GM19372 (cell line): Measurements from ENCODE around the gene LCN6.

Experiments
- ATAC-seq: cut with Tn5 transposase; IDR thresholded peaks from one replicate; pipeline ENCODE4 v1.9.1; 2021; ENCODE audit warnings: mild to moderate bottlenecking, low read depth, moderate library complexity; ENCODE audit not compliant: unreplicated experiment

Gene LCN6

GRCh38 chr9:136695435-136695895, 52.9 kb downstream of the LCN6 start:
- ATAC-seq = no peak

GRCh38 chr9:136694872-136695247, 53.5 kb downstream of the LCN6 start:
- ATAC-seq = no peak

- no peak for ATAC-seq
These were observed 54.0 kb downstream of the LCN6 start for GRCh38 chr9:136694163-136694871.
